ENCODE data around the gene RBPJL. TPM values are rescaled to one million over a fixed set of nuclear protein-coding genes. Genes with fewer than 3 reads are reported as not detected.

Gene RBPJL
- total and polyA plus RNA-seq, 2 experiments from 2014 or later: not detected

DNA sequence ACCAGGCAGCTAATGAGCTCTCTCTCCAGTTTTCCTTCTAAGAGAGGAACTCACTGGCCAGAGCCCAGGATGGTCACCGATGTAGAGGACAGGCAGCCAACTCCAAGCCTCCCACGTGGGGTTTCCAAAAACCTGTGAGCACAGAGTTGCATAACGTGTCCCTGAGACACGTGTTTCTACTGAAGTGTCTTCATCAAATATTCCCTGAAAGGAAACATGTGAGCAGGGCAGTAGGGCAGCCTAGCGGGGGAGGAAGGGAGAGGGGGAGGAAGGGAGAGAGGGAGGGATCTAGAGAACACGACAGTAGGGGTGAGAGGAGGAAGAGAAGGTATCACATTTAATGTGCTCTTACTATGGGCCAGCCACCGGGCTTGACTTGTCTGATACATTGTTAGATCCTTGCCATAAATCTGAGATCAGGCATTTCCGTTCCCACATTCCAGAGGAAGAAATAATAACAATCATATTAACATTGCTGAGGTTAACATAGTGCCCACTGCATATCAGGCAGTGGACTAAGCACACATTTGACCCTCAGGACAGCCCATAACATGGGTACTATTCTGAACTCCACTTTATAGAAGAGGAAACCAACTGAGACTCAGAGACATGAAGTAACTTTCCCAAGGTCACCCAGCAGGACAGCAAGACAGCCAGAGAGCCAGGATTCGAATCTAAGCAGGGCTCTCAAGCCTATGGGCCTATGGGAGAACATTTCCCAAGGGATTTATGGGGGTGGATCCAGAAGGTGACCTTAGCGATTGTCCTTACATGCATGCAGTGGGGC, 51.8 kb downstream of the RBPJL start:
- H3K4me2 ChIP-seq: peak overlapping the region; percentile 17
- no peaks in the 10 kb centered on the region for H3K27me3 ChIP-seq
- no peaks in the 10 kb centered on the region for H4K20me1 ChIP-seq (ENCODE audit: insufficient read depth, poor library complexity, severe bottlenecking)
- H3K79me2 ChIP-seq: peaks cover under 1% of the 10 kb centered on the region
- no peak overlapping the region for H3K4me3 ChIP-seq
- H3K4me1 ChIP-seq (ENCODE audit: insufficient read depth): peaks cover 21% of the 10 kb centered on the region
- H3K36me3 ChIP-seq (replicated peaks; ENCODE audit: insufficient read depth, low read depth): no peaks in the 10 kb centered on the region
- 52% methylated on average over 9 of the region's 10 CpGs for WGBS (ENCODE audit: low lambda C conversion rate, missing lambda C conversion rate)
- no peaks in the 10 kb centered on the region for H3K9me3 ChIP-seq (ENCODE audit: low read depth)
- no peaks in the 10 kb centered on the region for H3K9me2 ChIP-seq (replicated peaks; ENCODE audit: insufficient read depth)
- TF ChIP-seq EZH2phosphoT487 (IDR thresholded peaks at IDR 0.05; ENCODE audit: low read depth, severe bottlenecking, unreplicated experiment) (no peak), EZH2 (IDR thresholded peaks at IDR 0.05; ENCODE audit: borderline replicate concordance) (no peak)
- TF ChIP-seq, protein P1, sequence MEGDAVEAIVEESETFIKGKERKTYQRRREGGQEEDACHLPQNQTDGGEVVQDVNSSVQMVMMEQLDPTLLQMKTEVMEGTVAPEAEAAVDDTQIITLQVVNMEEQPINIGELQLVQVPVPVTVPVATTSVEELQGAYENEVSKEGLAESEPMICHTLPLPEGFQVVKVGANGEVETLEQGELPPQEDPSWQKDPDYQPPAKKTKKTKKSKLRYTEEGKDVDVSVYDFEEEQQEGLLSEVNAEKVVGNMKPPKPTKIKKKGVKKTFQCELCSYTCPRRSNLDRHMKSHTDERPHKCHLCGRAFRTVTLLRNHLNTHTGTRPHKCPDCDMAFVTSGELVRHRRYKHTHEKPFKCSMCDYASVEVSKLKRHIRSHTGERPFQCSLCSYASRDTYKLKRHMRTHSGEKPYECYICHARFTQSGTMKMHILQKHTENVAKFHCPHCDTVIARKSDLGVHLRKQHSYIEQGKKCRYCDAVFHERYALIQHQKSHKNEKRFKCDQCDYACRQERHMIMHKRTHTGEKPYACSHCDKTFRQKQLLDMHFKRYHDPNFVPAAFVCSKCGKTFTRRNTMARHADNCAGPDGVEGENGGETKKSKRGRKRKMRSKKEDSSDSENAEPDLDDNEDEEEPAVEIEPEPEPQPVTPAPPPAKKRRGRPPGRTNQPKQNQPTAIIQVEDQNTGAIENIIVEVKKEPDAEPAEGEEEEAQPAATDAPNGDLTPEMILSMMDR (IDR thresholded peaks at IDR 0.05; ENCODE audit: poor library complexity): no peak
- no peak for DNase-seq (ENCODE audit: low spot score)
- peak overlapping the region; percentile 95 for H3K27ac ChIP-seq
- H2AFZ ChIP-seq: no peak overlapping the region

DNA sequence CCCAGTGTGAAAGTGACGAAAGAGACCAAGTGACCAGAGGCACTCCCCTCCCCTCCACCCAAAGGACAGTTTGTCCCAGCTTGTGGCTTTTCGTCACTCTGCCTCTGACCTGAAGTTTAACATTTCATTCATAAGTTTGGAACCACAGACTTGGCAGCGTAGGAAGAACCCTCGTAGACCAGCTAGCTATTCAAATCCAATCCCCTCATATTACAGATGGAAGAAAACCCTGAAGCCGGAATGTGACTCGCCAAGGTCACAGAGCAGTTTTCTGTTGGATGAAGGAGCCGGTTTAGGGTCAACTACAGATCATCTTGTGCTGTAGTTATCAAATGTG, 52.4 kb downstream of the RBPJL start:
- Histone ChIP-seq H3K79me2 (peaks cover 7% of the 10 kb centered on the region), H3K36me3 (replicated peaks; ENCODE audit: insufficient read depth, low read depth) (no peaks in the 10 kb centered on the region), H3K27ac (peak overlapping the region; percentile 95), H4K20me1 (ENCODE audit: insufficient read depth, poor library complexity, severe bottlenecking) (no peaks in the 10 kb centered on the region), H3K4me1 (ENCODE audit: insufficient read depth) (peaks cover 26% of the 10 kb centered on the region), H3K4me3 (no peak overlapping the region), H3K27me3 (no peaks in the 10 kb centered on the region), H3K9me3 (ENCODE audit: low read depth) (no peaks in the 10 kb centered on the region), H3K9me2 (replicated peaks; ENCODE audit: insufficient read depth) (no peaks in the 10 kb centered on the region), H3K4me2 (peak overlapping the region; percentile 17), H2AFZ (no peak overlapping the region)
- DNase-seq (ENCODE audit: low spot score): no peak
- TF ChIP-seq EZH2 (IDR thresholded peaks at IDR 0.05; ENCODE audit: borderline replicate concordance) (no peak), EZH2phosphoT487 (IDR thresholded peaks at IDR 0.05; ENCODE audit: low read depth, severe bottlenecking, unreplicated experiment) (no peak)
- TF ChIP-seq, protein P1 (IDR thresholded peaks at IDR 0.05; ENCODE audit: poor library complexity): no peak
- 74% methylated on average over 7 of the region's 7 CpGs for WGBS (ENCODE audit: low lambda C conversion rate, missing lambda C conversion rate)

DNA sequence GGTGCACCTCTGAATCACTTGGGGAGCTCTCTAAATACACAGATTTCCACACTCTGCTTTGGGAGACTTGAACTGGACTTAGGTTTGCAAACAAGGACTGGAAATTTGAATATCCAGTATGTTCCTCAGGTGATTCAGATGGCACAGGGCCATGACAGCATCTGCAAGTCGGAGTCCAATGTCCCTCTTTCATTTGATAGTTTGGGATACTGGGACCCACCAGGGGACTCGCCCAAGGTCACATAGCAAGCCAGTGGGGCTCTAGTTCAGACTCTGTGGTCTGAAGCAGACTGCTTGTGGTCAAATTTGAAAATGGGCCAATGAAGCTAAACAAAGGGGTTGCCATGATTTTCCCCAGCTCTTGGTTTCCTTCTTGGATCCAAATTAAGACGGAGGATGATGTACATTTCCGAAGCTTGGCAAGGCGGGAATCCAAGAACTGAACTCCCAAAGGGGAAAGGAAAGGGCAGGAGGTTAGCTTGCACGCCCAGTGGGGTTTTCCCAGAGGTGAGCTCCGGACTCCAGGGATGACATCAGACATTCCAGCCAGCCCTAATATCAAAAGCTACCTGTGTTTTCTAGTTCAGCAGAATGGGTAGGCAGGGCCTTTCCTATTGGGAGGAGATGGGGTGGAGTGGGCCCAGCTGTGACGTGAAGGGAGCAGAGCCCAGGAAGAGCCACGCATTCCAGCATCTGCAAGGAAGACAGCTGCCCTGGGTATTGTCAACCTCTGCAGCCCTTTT, 52.9 kb downstream of the RBPJL start:
- WGBS (ENCODE audit: low lambda C conversion rate, missing lambda C conversion rate): 76% methylated on average over 9 of the region's 9 CpGs
- Histone ChIP-seq H3K9me2 (replicated peaks; ENCODE audit: insufficient read depth) (no peaks in the 10 kb centered on the region), H3K4me1 (ENCODE audit: insufficient read depth) (peaks cover 28% of the 10 kb centered on the region), H4K20me1 (ENCODE audit: insufficient read depth, poor library complexity, severe bottlenecking) (no peaks in the 10 kb centered on the region), H3K4me2 (peak overlapping the region; percentile 41), H2AFZ (no peak overlapping the region), H3K27ac (peak overlapping the region; percentile 95), H3K27me3 (no peaks in the 10 kb centered on the region), H3K36me3 (replicated peaks; ENCODE audit: insufficient read depth, low read depth) (no peaks in the 10 kb centered on the region), H3K79me2 (peaks cover 9% of the 10 kb centered on the region), H3K4me3 (no peak overlapping the region), H3K9me3 (ENCODE audit: low read depth) (no peaks in the 10 kb centered on the region)
- peak; percentile 65 for DNase-seq (ENCODE audit: low spot score)
- TF ChIP-seq EZH2phosphoT487 (IDR thresholded peaks at IDR 0.05; ENCODE audit: low read depth, severe bottlenecking, unreplicated experiment) (no peak), EZH2 (IDR thresholded peaks at IDR 0.05; ENCODE audit: borderline replicate concordance) (no peak)
- TF ChIP-seq, protein P1 (IDR thresholded peaks at IDR 0.05; ENCODE audit: poor library complexity): no peak
